GM18502 (cell line): ENCODE results near the gene ABHD12B.

Source experiments
- ATAC-seq: cut with Tn5 transposase; IDR thresholded peaks from one replicate; pipeline ENCODE4 v1.9.1; 2021; ENCODE audit warnings: mild to moderate bottlenecking; ENCODE audit not compliant: unreplicated experiment, poor library complexity

Gene ABHD12B, protein sequence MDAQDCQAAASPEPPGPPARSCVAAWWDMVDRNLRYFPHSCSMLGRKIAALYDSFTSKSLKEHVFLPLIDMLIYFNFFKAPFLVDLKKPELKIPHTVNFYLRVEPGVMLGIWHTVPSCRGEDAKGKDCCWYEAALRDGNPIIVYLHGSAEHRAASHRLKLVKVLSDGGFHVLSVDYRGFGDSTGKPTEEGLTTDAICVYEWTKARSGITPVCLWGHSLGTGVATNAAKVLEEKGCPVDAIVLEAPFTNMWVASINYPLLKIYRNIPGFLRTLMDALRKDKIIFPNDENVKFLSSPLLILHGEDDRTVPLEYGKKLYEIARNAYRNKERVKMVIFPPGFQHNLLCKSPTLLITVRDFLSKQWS

GRCh38 chr14:50871914-50872732 is at the start of gene ABHD12B:
ABHD12B (plus strand) TSS chr14:50872053; CDS start chr14:50872175, 122 bp downstream.
- no peak for ATAC-seq

DNA sequence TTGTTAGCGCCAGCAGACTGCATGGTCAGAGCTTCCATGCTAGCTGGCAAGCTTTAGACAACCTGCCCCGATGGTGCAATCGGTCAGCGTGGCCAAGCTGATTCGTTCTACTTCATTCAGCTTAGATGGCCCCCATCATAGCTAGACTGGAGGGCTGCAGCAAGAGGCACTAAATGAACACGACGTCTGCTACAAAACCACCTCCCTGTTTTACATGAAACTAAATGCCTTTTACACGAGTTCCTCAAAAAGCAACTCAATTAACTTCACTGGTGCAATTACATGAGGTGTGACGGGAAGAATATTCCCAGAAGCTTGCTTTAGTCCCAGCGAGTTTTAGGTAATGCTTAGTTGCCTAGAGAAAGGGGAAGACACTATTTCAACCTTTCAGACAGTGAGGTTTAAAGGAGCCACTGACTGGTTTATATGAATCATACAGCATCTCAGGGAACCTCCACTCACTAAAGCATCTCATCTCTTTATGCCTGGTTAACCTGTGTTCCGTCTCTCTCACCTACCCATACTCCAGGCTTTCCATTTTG is 49.3 kb upstream of the ABHD12B start:
- ATAC-seq = peak; percentile 38

GRCh38 chr14:50823051-50823761 is 48.6 kb upstream of the ABHD12B start:
- peak; percentile 19 for ATAC-seq

GRCh38 chr14:50823762-50824636 is 47.9 kb upstream of the ABHD12B start:
- peak; percentile 69 for ATAC-seq

DNA sequence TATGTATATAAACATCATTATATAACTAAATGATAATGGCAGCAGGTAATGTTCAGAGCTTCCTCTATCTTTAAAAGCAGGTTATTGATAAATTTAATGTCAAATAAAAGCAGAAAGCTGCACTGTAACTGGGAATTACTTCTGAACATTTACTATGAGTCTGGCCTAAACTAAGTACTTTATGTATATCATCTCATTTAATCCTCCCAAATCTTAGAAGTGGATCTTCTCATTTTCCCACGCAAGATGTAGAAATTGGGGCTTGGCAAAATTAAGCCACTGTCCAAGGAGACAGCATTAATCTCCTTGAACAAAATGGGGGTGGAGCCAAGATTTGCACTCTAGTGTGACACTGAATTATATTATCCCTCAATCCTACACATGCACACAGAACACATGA is 46.5 kb upstream of the ABHD12B start:
- no peak for ATAC-seq

GRCh38 chr14:50826681-50827080 is 45.2 kb upstream of the ABHD12B start:
- ATAC-seq = no peak

DNA sequence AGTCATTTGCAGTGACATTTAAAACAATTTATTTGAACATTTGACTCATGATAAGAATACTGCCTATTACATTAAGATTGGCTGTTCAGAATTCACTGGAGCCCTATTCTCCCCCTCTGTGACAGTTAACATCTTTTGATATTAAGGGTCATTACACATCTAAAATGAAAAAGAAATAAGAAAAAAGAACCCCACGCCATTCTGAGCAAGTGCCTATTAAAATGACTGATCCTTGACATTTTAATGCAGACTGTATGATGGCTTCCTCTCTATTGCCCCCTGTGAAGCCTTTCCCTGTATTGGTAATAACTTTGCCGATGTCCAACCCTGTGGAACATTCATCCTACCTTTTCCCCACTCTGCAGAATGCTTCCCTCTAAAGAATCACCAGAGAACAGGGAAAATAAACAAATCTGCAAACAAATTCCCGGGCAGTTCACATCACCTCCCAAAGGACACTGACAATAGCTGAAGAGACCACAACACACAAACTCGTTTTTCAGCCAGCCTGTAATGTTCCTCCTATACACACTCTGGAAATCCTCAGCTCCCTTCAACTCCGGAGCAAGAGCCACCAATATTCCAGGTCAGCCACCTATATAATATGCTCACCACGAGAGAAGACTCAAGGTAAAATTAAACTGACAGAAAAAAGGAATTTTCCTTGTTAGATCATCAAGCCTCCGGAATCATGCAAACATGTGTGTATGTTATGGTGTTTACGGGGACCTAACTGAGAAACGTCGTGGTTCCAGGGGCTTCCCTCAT is 42.9 kb upstream of the ABHD12B start:
- no peak for ATAC-seq

DNA sequence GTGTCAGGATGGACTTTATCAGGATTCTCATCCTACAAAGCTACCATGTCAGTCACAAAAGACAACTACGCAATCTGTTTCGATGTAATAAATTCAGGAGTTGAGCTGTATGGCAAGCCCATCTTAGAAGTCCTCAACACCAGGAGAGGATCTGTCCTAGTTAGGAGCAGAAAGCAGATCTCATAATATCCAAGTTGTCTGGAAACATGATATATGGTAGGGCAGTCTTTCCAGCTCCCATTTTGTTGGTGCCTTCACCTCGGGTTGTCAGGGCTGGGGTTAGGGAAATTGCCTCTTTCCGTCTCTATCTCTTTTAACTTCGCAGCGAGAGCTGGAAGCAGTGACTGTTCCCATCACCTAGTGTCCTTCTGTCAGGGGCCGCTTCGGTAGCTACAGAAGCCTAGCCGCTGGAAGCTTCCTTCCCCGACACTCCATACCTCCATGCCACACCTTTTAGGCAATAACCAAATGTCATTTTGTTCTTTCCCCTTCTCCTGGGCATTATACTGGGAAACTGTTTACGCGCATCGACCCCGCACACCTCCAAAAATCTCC is 42.3 kb upstream of the ABHD12B start:
- no peak for ATAC-seq

DNA sequence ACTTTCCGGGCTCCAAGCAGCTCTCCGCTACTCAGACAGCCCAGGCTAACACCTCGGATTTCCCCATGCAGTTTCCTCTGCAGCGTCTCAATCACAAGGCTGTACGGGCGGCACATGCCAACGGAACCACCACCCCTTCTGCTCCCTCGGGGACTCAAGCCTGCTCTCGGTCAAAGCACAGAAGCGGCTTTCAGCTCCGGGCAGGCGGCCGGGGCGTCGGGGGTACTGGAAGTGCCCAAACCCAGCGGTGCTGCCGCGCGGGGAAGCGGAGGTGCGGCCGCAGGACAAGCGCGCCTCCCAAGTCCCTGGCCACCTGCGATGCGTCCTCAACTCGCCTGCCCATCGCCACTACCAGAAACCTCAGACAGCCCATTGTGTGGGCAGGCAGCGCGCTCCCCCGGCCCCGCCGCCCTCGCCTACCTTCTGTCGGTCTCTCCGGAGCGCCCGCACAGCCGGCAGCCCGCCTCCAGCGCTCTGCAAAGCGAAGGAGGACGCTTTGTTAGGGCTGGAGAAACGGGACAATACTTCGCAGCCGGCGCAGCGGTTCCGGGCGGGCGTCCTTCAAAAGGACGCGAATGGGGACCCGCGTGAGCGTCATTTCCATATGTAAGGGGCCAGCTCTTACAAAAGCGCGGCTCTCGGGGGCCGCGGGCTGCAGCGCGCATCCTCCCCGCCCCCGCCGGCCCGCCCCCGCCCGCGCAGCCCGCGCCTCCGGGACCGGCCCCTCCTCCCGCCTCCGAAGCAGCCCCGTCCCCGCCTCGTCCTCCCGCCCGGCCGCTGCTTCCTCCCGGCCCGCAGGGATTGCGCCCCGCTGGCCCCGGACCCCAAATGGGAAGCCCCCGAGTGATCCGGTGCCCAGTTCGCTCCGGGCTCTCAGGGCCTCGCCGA is 41.6 kb upstream of the ABHD12B start:
- ATAC-seq = peak; percentile 39

- peak; percentile 82 for ATAC-seq
Observed at GRCh38 chr14:50830932-50831725, 40.7 kb upstream of the ABHD12B start, which contains the start of gene NIN. NIN (minus strand) TSS chr14:50831162; CDS start chr14:50822056, 9,106 bp downstream.

DNA sequence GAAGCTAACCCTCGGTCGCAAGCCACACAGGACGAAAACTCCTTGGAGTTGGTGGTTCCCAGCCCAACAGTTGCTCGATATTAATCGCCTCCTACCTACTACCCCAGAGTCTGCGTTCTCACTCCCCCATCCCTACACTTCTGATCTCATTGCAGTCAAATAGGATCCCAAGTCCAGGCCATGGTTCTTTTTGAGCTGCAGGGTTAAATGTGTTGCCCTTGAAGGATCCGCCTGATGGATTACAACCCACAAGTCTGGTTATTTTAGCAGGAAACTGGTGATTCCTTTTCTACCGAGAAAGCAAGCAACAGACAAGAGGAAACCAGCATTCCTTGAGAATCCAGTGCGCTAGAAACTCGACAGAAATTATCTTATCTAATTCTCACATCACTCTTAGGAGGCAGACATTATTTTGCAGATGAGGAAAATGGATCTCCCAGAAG is 40.1 kb upstream of the ABHD12B start:
- no peak for ATAC-seq

DNA sequence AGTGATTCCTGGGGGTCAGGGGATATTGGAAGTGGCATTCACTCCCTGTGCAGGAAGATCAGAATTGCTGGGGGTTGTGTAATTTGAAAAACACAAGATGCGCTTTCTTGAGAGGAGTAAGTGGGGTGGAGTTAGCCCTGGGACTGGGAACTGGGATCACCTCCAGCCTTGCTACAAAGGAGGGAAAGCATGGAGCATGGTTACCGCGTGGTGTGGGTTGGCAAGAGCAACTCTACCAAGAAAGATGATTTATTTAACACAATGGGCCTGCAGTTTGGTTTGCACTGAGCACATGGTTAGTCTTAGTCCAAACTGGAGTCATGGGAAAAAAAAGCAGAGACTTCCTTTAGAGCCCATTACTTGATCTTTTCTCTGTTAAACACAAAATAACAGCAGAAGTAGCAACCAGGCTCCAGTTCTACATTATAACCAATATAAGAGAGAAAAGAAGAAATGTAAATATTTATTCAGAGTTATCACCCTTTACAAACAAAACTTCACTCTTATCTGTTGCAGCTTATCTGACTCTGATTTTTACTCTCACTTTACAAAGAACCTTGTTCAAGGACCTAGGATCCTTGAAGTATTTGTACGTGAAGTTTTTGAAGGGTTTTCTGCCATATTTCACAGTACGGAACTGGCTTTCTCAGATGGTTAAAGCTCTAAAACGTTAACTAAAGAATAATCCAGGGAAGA is 38.8 kb upstream of the ABHD12B start:
- ATAC-seq = no peak

GRCh38 chr14:50834802-50835276 is 37.0 kb upstream of the ABHD12B start:
- ATAC-seq = no peak

- peak; percentile 39 for ATAC-seq
Observed at GRCh38 chr14:50835280-50835679, 36.6 kb upstream of the ABHD12B start.

DNA sequence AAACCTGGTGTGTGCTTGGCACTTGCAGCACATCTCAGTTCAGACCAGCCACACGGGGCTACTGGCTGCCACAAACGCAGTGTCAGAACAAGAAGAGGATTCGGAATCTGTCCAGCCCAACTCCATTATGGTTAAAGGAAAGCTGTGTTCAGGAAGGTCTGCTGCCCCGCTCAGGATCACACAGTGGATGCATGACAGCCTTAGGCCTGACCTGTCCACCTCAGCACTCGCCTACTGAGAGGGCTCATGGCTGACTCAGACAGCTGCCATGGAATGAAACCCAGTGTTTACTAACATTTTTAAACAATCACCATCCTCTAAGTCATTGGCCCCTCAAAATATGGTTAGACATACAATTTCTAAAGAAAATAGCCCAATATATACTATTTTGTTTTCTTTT is 35.3 kb upstream of the ABHD12B start:
- no peak for ATAC-seq

DNA sequence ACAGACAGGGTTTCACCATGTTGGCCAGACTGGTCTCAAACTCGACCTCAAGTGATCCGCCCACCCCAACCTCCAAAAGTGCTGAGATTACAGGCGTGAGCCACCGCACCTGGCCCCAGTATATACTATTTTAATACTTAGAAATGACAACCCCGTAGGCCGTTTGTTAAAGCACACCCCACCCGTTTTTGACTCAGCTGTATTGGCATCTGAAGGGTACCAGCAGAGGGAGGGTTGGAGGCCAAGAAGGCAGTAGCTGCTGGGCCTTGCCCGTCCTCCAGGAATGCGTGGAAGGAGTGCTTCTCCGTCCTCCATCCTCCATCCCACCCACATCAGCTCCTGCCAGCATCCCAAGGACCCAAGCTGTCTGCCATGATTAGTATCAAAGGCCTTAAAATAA is 34.6 kb upstream of the ABHD12B start:
- ATAC-seq = no peak
